Spleen (tissue), 7 donors: Measurements from ENCODE around the gene ATP13A4.

ENCODE experiments used
- CTCF ChIP-seq, 11 experiments: fragments of 200-600 bp in 7 of 11; fragments of 450-650 bp in 4 of 11; sonication (generic) in 4 of 11; IDR thresholded peaks in 8 of 11; conservative IDR thresholded peaks in 3 of 11; 1 replicate in 7 of 11; 2 replicates in 4 of 11; pipeline versions ENCODE4 v1.4.0 to v1.8.0; 2016 to 2021; ENCODE audit warnings: antibody characterized with exemption in 11 of 11, inconsistent platforms in 4 of 11, mild to moderate bottlenecking in 1 of 11
- POLR2A ChIP-seq, 3 donors: fragments of 450-650 bp; IDR thresholded peaks; one replicate each; pipeline ENCODE4 v1.5.1; 2017; ENCODE audit warnings: antibody characterized with exemption in 3 of 3, mild to moderate bottlenecking in 1 of 3
- POLR2AphosphoS5 ChIP-seq, 3 donors: sonication (generic); formaldehyde crosslinking; IDR thresholded peaks; one replicate each; pipeline ENCODE4 v1.5.1; 2017; ENCODE audit warnings: antibody characterized with exemption in 3 of 3
- donor health status: DM: no; HTN: no; CAD: no; lungs with moderate emphysema.
- donor health status: DM: no; HTN: no; CAD: no.
- donor health status: DM: no; HTN: no; CAD: no.

- no peak for TF ChIP-seq CTCF (IDR thresholded peaks at IDR 0.05 in 8 of 11, conservative IDR thresholded peaks at IDR 0.05 in 3 of 11)
- no peak for TF ChIP-seq POLR2A (IDR thresholded peaks at IDR 0.05)
- no peak for TF ChIP-seq POLR2AphosphoS5 (IDR thresholded peaks at IDR 0.05)
Observed at GRCh38 chr3:193375614-193376013, 179.1 kb downstream of the ATP13A4 start.
